K562 (cell line): Measurements from ENCODE around the gene SOX6. TPM values are rescaled to one million over a fixed set of nuclear protein-coding genes. Genes with fewer than 3 reads are reported as not detected.

Experiments
- ATAC-seq: fragments of 200-7000 bp; cut with Tn5 transposase; 3 replicates; pipeline ENCODE4 v1.9.1; 2020; ENCODE audit warnings: moderate library complexity
- BruUV-seq: library from RNA; stranded (reverse); fragments of 400-500 nt; replicated peaks from 2 replicates; lab custom pipeline; 2021; lab: Mats Ljungman, UMichigan
- CTCF ChIA-PET: fragments of 300-600 bp; formaldehyde crosslinking; extraction: SDS; loops from one replicate; lab custom pipeline; 2021; ENCODE audit warnings: low intra/inter-chr PET ratio; lab: Yijun Ruan, JAX
- POLR2A ChIA-PET: fragments of 300-600, 350-650 bp; sonication (Branson Sonifier 250); formaldehyde crosslinking; extraction: SDS; loops from one replicate; lab custom pipeline; 2021; ENCODE audit warnings: antibody characterized with exemption, inconsistent platforms; lab: Yijun Ruan, JAX
- DNase-seq, 4 experiments: peaks; one replicate each; pipeline versions ENCODE4 v3.0.0 to v3.0.0-alpha.2; 2011 to 2018; ENCODE audit warnings: low spot score in 3 of 4, mixed read lengths in 3 of 4; ENCODE audit errors: extremely low read depth in 1 of 4
- FAIRE-seq: peaks from 2 replicates; lab custom pipeline; 2011; peaks lifted over from hg19 to GRCh38; lab: Jason Lieb, UNC
- H2AFZ ChIP-seq: 2 replicates; pipeline ENCODE4 v1.6.0; 2011; ENCODE audit warnings: low read depth, low read length, control low read depth, inconsistent platforms
- H3K27ac ChIP-seq: fragments of 200-600 bp; 3 replicates; pipeline ENCODE4 v1.8.0; 2011; ENCODE audit warnings: low read depth, mild to moderate bottlenecking, control low read depth, inconsistent platforms, low read length, moderate library complexity, mixed read lengths; ENCODE audit errors: extremely low read depth
- H3K27me3 ChIP-seq, 2 experiments: fragments of 300-600 bp in 1 of 2; 2 replicates in 1 of 2; 3 replicates in 1 of 2; pipeline versions ENCODE4 v1.6.0 to v1.8.0; 2011; ENCODE audit warnings: inconsistent platforms in 2 of 2, low read length in 2 of 2, mild to moderate bottlenecking in 1 of 2, mixed read lengths in 1 of 2, moderate library complexity in 1 of 2; ENCODE audit not compliant: control insufficient read depth in 2 of 2, insufficient read depth in 2 of 2
- H3K36me3 ChIP-seq: fragments of 300-600 bp; 3 replicates; pipeline ENCODE4 v1.8.0; 2011; ENCODE audit warnings: mild to moderate bottlenecking, low read length, inconsistent platforms; ENCODE audit not compliant: control insufficient read depth, insufficient read depth
- H3K4me1 ChIP-seq, 2 experiments: fragments of 200-600 bp in 1 of 2; replicated peaks in 1 of 2; 2 replicates in 1 of 2; 3 replicates in 1 of 2; pipeline versions ENCODE4 v1.5.1 to v1.8.0; 2011; ENCODE audit warnings: inconsistent platforms in 2 of 2, low read length in 2 of 2, mild to moderate bottlenecking in 1 of 2, mixed read lengths in 1 of 2, moderate library complexity in 1 of 2; ENCODE audit not compliant: control insufficient read depth in 2 of 2, insufficient read depth in 2 of 2
- H3K4me2 ChIP-seq: 2 replicates; pipeline ENCODE4 v1.6.1; 2011; ENCODE audit warnings: low read length, control low read depth, inconsistent platforms, mixed read lengths; ENCODE audit not compliant: insufficient read depth
- H3K4me3 ChIP-seq: fragments of 200-600 bp; sonication (generic), shearing (Covaris generic); 2 replicates; pipeline ENCODE4 v1.5.1; 2016; ENCODE audit warnings: control low read depth, inconsistent platforms
- H3K79me2 ChIP-seq: fragments of 200-600 bp; 3 replicates; pipeline ENCODE4 v1.8.0; 2011; ENCODE audit warnings: low read length, inconsistent platforms; ENCODE audit not compliant: control insufficient read depth, insufficient read depth
- H3K9ac ChIP-seq, 2 experiments: 2 replicates each; pipeline versions ENCODE4 v1.6.0 to v1.6.1; 2011; ENCODE audit warnings: low read depth in 2 of 2, low read length in 2 of 2, control low read depth in 1 of 2, inconsistent platforms in 1 of 2, mild to moderate bottlenecking in 1 of 2, mixed read lengths in 1 of 2; ENCODE audit not compliant: insufficient read depth in 1 of 2
- H3K9me1 ChIP-seq: one replicate; pipeline ENCODE4 v1.6.0; 2011; ENCODE audit warnings: inconsistent platforms, mild to moderate bottlenecking, low read length, moderate library complexity; ENCODE audit not compliant: control insufficient read depth, insufficient read depth
- H3K9me3 ChIP-seq: replicated peaks from 2 replicates; pipeline ENCODE4 v1.5.1; 2011; ENCODE audit warnings: low read depth, low read length, inconsistent platforms; ENCODE audit not compliant: control insufficient read depth, insufficient read depth
- H4K20me1 ChIP-seq: replicated peaks from 2 replicates; pipeline ENCODE4 v1.6.1; 2011; ENCODE audit warnings: low read length, inconsistent platforms, mixed read lengths; ENCODE audit not compliant: control insufficient read depth, insufficient read depth
- CBX8 ChIP-seq: fragments of 200-600 bp; sonication (generic); IDR thresholded peaks from 2 replicates; pipeline ENCODE4 v1.6.1; 2012; ENCODE audit warnings: borderline replicate concordance, mixed run types, low read depth, mild to moderate bottlenecking, moderate library complexity, mixed read lengths, low read length, control low read depth, inconsistent platforms; ENCODE audit not compliant: poor library complexity, severe bottlenecking; ENCODE audit errors: extremely low read depth
- CHAMP1 ChIP-seq: fragments of 450-650 bp; IDR thresholded peaks from 2 replicates; pipeline ENCODE4 v1.6.1; 2016; ENCODE audit warnings: mild to moderate bottlenecking
- JUNB ChIP-seq: fragments of 450-650 bp; formaldehyde crosslinking; conservative IDR thresholded peaks from 2 replicates; pipeline ENCODE4 v1.4.0; 2020; ENCODE audit warnings: mild to moderate bottlenecking
- MBD2 ChIP-seq: sonication (generic); IDR thresholded peaks from 2 replicates; pipeline ENCODE4 v1.6.1; 2016; ENCODE audit warnings: low read depth, borderline replicate concordance
- PURB ChIP-seq: sonication (generic); formaldehyde crosslinking; IDR thresholded peaks from 2 replicates; pipeline ENCODE4 v1.9.0; 2021; ENCODE audit warnings: low read depth, mild to moderate bottlenecking, missing genetic modification reagents
- RBM25 ChIP-seq: fragments of 200-400 bp; formaldehyde crosslinking; IDR thresholded peaks from 2 replicates; pipeline ENCODE4 v1.6.1; 2018; ENCODE audit warnings: low read length, low read depth, moderate library complexity; ENCODE audit not compliant: severe bottlenecking
- TBP ChIP-seq: optimal IDR thresholded peaks from 2 replicates; pipeline ENCODE3; 2011; ENCODE audit warnings: low read depth, low read length, improper control_type of control experiment
- TEAD4 ChIP-seq, 2 experiments: sonication (generic) in 1 of 2; formaldehyde crosslinking in 1 of 2; IDR thresholded peaks; 2 replicates each; pipeline versions ENCODE4 v1.6.1 to v1.8.0; 2012 to 2022; ENCODE audit warnings: borderline replicate concordance in 1 of 2, inconsistent platforms in 1 of 2, low read length in 1 of 2, mild to moderate bottlenecking in 1 of 2, missing genetic modification reagents in 1 of 2
- ZKSCAN8 ChIP-seq: fragments of 200-800 bp; sonication (Bioruptor generic); IDR thresholded peaks from 2 replicates; pipeline ENCODE4 v1.6.1; 2016; ENCODE audit warnings: missing genetic modification characterization, missing compliant biosample characterization
- ZNF133 ChIP-seq: fragments of 250-450 bp; sonication (Bioruptor Pico); IDR thresholded peaks from 2 replicates; pipeline ENCODE4 v1.4.0; 2020; ENCODE audit warnings: mild to moderate bottlenecking
- ZNF253 ChIP-seq: fragments of 250-450 bp; sonication (Bioruptor Pico); conservative IDR thresholded peaks from 2 replicates; pipeline ENCODE4 v1.6.1; 2021; ENCODE audit warnings: mild to moderate bottlenecking
- ZNF518B ChIP-seq: fragments of 250-450 bp; sonication (Bioruptor Pico); IDR thresholded peaks from 2 replicates; pipeline ENCODE4 v1.5.0; 2021; ENCODE audit warnings: mild to moderate bottlenecking, moderate library complexity
- ZNF79 ChIP-seq: fragments of 250-450 bp; sonication (Bioruptor Pico); IDR thresholded peaks from 2 replicates; pipeline ENCODE4 v1.4.0; 2020; ENCODE audit warnings: low read depth, mild to moderate bottlenecking, moderate library complexity
- WGBS: fragments of 100-300 bp; shearing (Covaris generic); methylation state at CpG from one replicate; pipeline ENCODE4 v1.1.6; 2016; ENCODE audit warnings: low coverage, mixed read lengths; ENCODE audit not compliant: insufficient coverage; ENCODE audit errors: missing lambda C conversion rate; 5-methylcytosine and 5-hydroxymethylcytosine counted together
- in situ Hi-C: fragments of 300-500 bp; cut with MboI; formaldehyde crosslinking; loops from 4 replicates; pipeline ENCODE4 v1.15.0; 2018; ENCODE audit warnings: inconsistent platforms, mixed read lengths
- intact Hi-C: fragments of 100-400 bp; cut with micrococcal nuclease; formaldehyde crosslinking; loops from 2 replicates; pipeline ENCODE4 v1.14.2; 2022
- polyA plus RNA-seq, 8 experiments: library from polyadenylated mRNA; depleted of rRNA in 4 of 8; stranded (reverse) in 5 of 8; unstranded in 3 of 8; fragments of >200 nt; fragmentation: Nextera tagmentation in 2 of 8; fragmentation: Illumina TruSeq in 1 of 8; extraction: Ambion mirVana in 2 of 8; extraction: Trizol in 1 of 8; gene quantifications; 2 replicates each; pipeline versions ENCODE4 v1.2.1 to v1.2.3, GENCODE V29; 2011 to 2014; ENCODE audit warnings: inconsistent platforms in 1 of 8, missing spikeins in 1 of 8
- total RNA-seq, 7 experiments: library from RNA; depleted of rRNA in 6 of 7; stranded (reverse); fragments of >200 nt in 6 of 7; fragmentation: Illumina TruSeq in 2 of 7; extraction: Trizol in 2 of 7; gene quantifications; 2 replicates each; pipeline versions ENCODE4 v1.2.1 to v1.2.3, GENCODE V29; 2011 to 2021; ENCODE audit warnings: low replicate concordance in 1 of 7

Gene SOX6
- total and polyA plus RNA-seq, 9 of the 15 experiments (the other 6 are each of a cell fraction or from before 2014, with no cell fraction given), result 0.89 to 8.7 (median 5.7) TPM

- H3K36me3 ChIP-seq, result no peaks in the 10 kb centered on the region
- H3K4me1 ChIP-seq, result peaks cover 0 to 18% of the 10 kb centered on the region in 2 experiments; a peak in 3 of 5 replicates
- no peak overlapping the region for H3K4me3 ChIP-seq
- H3K27me3 ChIP-seq, result no peaks in the 10 kb centered on the region
- CTCF ChIA-PET, result no interaction called here
- intact Hi-C loops (no loop called here), in situ Hi-C loops (no loop called here)
- FAIRE-seq (no peak), DNase-seq (no peak), ATAC-seq (no peak)
- no peak overlapping the region for H3K9ac ChIP-seq
- H3K9me3 ChIP-seq, result no peaks in the 10 kb centered on the region
- no peaks in the 10 kb centered on the region for H4K20me1 ChIP-seq
- H3K79me2 ChIP-seq, result no peaks in the 10 kb centered on the region
- H3K4me2 ChIP-seq, result no peak overlapping the region
- BruUV-seq, result no TSS peak
- no peak overlapping the region for H3K27ac ChIP-seq
- H2AFZ ChIP-seq, result no peak overlapping the region
- POLR2A ChIA-PET, result no interaction called here
- 77% methylated on average over 2 of the region's 2 CpGs for WGBS
- H3K9me1 ChIP-seq, result no peaks in the 10 kb centered on the region
- TF ChIP-seq ZKSCAN8 (CRISPR knock-in tag), result no peak
- no peak for TF ChIP-seq ZNF518B (CRISPR knock-in tag)
- TF ChIP-seq ZNF79 (CRISPR knock-in tag), result no peak
- no peak for TF ChIP-seq MBD2
- TF ChIP-seq TBP, result no peak
- TF ChIP-seq PURB, result no peak
- no peak for TF ChIP-seq CHAMP1
- TF ChIP-seq ZNF253, result no peak
- no peak for TF ChIP-seq ZNF133
- no peak for TF ChIP-seq JUNB (CRISPR knock-in tag)
- no peak for TF ChIP-seq RBM25
- TF ChIP-seq TEAD4 (IDR thresholded peaks at IDR 0.05; ENCODE audit: low read length), result no peak
- TF ChIP-seq TEAD4 (CRISPR knock-in tag; IDR thresholded peaks at IDR 0.05; ENCODE audit: borderline replicate concordance), result no peak
- TF ChIP-seq CBX8, result no peak
These were observed 339.9 kb downstream of the SOX6 start for GRCh38 chr11:16016468-16016829.
